ENCODE measurements around the gene OSBPL3. TPM values are rescaled to one million over a fixed set of nuclear protein-coding genes. Genes with fewer than 3 reads are reported as not detected.

The OSBPL3 gene
- total RNA-seq, 1 experiment from 2014 or later, result 8.6 TPM

- Histone ChIP-seq H3K79me2 (ENCODE audit: insufficient read depth, low read length) (no peaks in the 10 kb centered on the region), H3K14ac (ENCODE audit: insufficient read depth, low read length) (no peak overlapping the region), H3K56ac (ENCODE audit: insufficient read length, low read depth, low read length) (no peak overlapping the region), H3K23ac (ENCODE audit: insufficient read length, low read depth, low read length) (no peak overlapping the region), H3K79me1 (ENCODE audit: insufficient read depth, low read depth, low read length, poor library complexity, severe bottlenecking) (no peaks in the 10 kb centered on the region), H3T11ph (ENCODE audit: low read length) (no peak overlapping the region), H4K91ac (ENCODE audit: insufficient read length, low read depth, low read length) (no peak overlapping the region), H2BK120ac (ENCODE audit: low read depth, low read length, poor library complexity, severe bottlenecking) (no peak overlapping the region), H3K9ac (ENCODE audit: extremely low read depth, insufficient read length, low read length) (no peak overlapping the region), H4K5ac (ENCODE audit: insufficient read length, low read depth, low read length) (no peak overlapping the region), H3K27ac (ENCODE audit: insufficient read length, low read depth, low read length) (no peak overlapping the region), H2BK12ac (ENCODE audit: insufficient read length, low read depth, low read length) (no peak overlapping the region), H3K4ac (ENCODE audit: low read depth, low read length) (no peak overlapping the region), H4K8ac (replicated peaks; ENCODE audit: insufficient read length, low read depth, low read length) (no peak overlapping the region), H2BK20ac (ENCODE audit: low read depth, low read length, poor library complexity, severe bottlenecking) (no peak overlapping the region), H2BK5ac (ENCODE audit: insufficient read length, low read length) (no peak overlapping the region), H4K20me1 (ENCODE audit: control insufficient read depth, insufficient read depth, insufficient read length) (no peaks in the 10 kb centered on the region), H3K9me3 (ENCODE audit: control insufficient read depth, low read depth, low read length) (no peaks in the 10 kb centered on the region), H2AFZ (ENCODE audit: low read length) (no peak overlapping the region), H3K27me3 (ENCODE audit: insufficient read depth, low read length) (peaks cover 6% of the 10 kb centered on the region; the same call in 1 of the 2 replicates), H3K23me2 (ENCODE audit: insufficient read length, low read depth, low read length, poor library complexity, severe bottlenecking) (no peaks in the 10 kb centered on the region), H3K4me1 (ENCODE audit: insufficient read depth, low read length) (no peaks in the 10 kb centered on the region), H3K4me2 (ENCODE audit: insufficient read depth, insufficient read length, low read length) (no peak overlapping the region), H2BK15ac (ENCODE audit: low read depth, low read length) (no peak overlapping the region), H2AK5ac (ENCODE audit: insufficient read length, low read length) (no peak overlapping the region), H3K18ac (ENCODE audit: insufficient read length, low read depth, low read length) (no peak overlapping the region)
- Mint-ChIP-seq H3K27me3 (ENCODE audit: low read depth) (peaks cover 19% of the 10 kb centered on the region), H3K27ac (no peak overlapping the region), H3K36me3 (ENCODE audit: insufficient read depth in 1 of 3, low read depth in 3 of 3) (no peaks in the 10 kb centered on the region), H3K4me1 (peaks cover 9 to 11% of the 10 kb centered on the region in 2 experiments), H3K4me3 (no peak overlapping the region), H3K9me3 (no peaks in the 10 kb centered on the region)
- WGBS (ENCODE audit: extremely low coverage, insufficient read length, low lambda C conversion rate), result no CpG with 5 or more reads among the region's 3 CpGs
- no peak for DNase-seq
- TF ChIP-seq, protein P1, sequence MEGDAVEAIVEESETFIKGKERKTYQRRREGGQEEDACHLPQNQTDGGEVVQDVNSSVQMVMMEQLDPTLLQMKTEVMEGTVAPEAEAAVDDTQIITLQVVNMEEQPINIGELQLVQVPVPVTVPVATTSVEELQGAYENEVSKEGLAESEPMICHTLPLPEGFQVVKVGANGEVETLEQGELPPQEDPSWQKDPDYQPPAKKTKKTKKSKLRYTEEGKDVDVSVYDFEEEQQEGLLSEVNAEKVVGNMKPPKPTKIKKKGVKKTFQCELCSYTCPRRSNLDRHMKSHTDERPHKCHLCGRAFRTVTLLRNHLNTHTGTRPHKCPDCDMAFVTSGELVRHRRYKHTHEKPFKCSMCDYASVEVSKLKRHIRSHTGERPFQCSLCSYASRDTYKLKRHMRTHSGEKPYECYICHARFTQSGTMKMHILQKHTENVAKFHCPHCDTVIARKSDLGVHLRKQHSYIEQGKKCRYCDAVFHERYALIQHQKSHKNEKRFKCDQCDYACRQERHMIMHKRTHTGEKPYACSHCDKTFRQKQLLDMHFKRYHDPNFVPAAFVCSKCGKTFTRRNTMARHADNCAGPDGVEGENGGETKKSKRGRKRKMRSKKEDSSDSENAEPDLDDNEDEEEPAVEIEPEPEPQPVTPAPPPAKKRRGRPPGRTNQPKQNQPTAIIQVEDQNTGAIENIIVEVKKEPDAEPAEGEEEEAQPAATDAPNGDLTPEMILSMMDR (conservative IDR thresholded peaks at IDR 0.05), result no peak
These were observed 229.4 kb downstream of the OSBPL3 start for GRCh38 chr7:24750441-24751055.

Data from H9 (cell line).